Mammary epithelial cell (primary cell): ENCODE data around the gene MISFA.

ENCODE experiments used
- CTCF ChIP-seq, 2 donors: IDR thresholded peaks in 1 of 2; conservative IDR thresholded peaks in 1 of 2; 2 replicates each; pipeline ENCODE4 v1.5.1; 2011 to 2012; ENCODE audit warnings: inconsistent platforms in 2 of 2, low read length in 2 of 2, mild to moderate bottlenecking in 2 of 2, control low read depth in 1 of 2, low read depth in 1 of 2; ENCODE audit not compliant: insufficient read depth in 1 of 2; ENCODE audit errors: extremely low read depth in 1 of 2
- EZH2 ChIP-seq: IDR thresholded peaks from 2 replicates; pipeline ENCODE4 v1.6.1; 2012; ENCODE audit warnings: low read length, inconsistent platforms, borderline replicate concordance

- TF ChIP-seq EZH2 (no peak), CTCF (conservative IDR thresholded peaks at IDR 0.05 in 1 of 2, IDR thresholded peaks at IDR 0.05 in 1 of 2; ENCODE audit: extremely low read depth in 1 of 2, insufficient read depth in 1 of 2, low read depth in 1 of 2, low read length in 2 of 2) (no peak)
Measured at GRCh38 chr11:18588297-18589252, 11.0 kb upstream of the MISFA start, which contains the start of gene UEVLD.
